SK-MEL-5 (cell line): ENCODE results near the gene PLD1. TPM values are rescaled to one million over a fixed set of nuclear protein-coding genes. Genes with fewer than 3 reads are reported as not detected.

Experiments used
- DNase-seq: peaks from one replicate; pipeline ENCODE4 v3.0.0-alpha.2; 2016; ENCODE audit warnings: low read depth, low spot score
- in situ Hi-C: cut with HindIII; loops from 2 replicates; pipeline ENCODE4 v1.10.0; 2016; ENCODE audit warnings: low sequenced_read_pairs, high pct_unique_total_duplicates, low pct_unique_long_range_greater_than_20kb
- total RNA-seq: library from RNA; depleted of rRNA; stranded (reverse); fragments of >200 nt; shearing (Covaris generic); gene quantifications from 2 replicates; pipeline ENCODE4 v1.2.3, GENCODE V29; 2014

Gene PLD1
- total RNA-seq, 1 experiment from 2014 or later: 87.7 TPM

GRCh38 chr3:171807129-171807675 lies 3.1 kb downstream of the PLD1 start:
- no peak for DNase-seq
- in situ Hi-C loops: no loop called here

GRCh38 chr3:171806200-171807128 lies 3.8 kb downstream of the PLD1 start:
- DNase-seq: no peak
- in situ Hi-C loops: no loop called here

- in situ Hi-C loops: no loop called here
- no peak for DNase-seq
Measured at GRCh38 chr3:171805687-171806086, 4.6 kb downstream of the PLD1 start.

GRCh38 chr3:171804618-171805389 lies 5.5 kb downstream of the PLD1 start:
- in situ Hi-C loops: no loop called here
- no peak for DNase-seq

- no peak for DNase-seq
- in situ Hi-C loops: no loop called here
Measured at GRCh38 chr3:171803044-171803443, 7.2 kb downstream of the PLD1 start.

GRCh38 chr3:171802590-171802956 lies 7.7 kb downstream of the PLD1 start:
- in situ Hi-C loops: no loop called here
- DNase-seq: no peak

GRCh38 chr3:171801738-171802589 lies 8.3 kb downstream of the PLD1 start:
- DNase-seq: no peak
- in situ Hi-C loops: no loop called here

- no peak for DNase-seq
- in situ Hi-C loops: no loop called here
Measured at GRCh38 chr3:171799501-171799900, 10.8 kb downstream of the PLD1 start.

- DNase-seq: no peak
- in situ Hi-C loops: no loop called here
Measured at GRCh38 chr3:171797873-171798272, 12.4 kb downstream of the PLD1 start.

GRCh38 chr3:171797265-171797679 lies 13.0 kb downstream of the PLD1 start:
- peak; percentile 57 for DNase-seq
- in situ Hi-C loops: no loop called here

- in situ Hi-C loops: no loop called here
- no peak for DNase-seq
Measured at GRCh38 chr3:171796625-171797264, 13.5 kb downstream of the PLD1 start.

- in situ Hi-C loops: no loop called here
Measured at GRCh38 chr3:171792531-171792930, 17.8 kb downstream of the PLD1 start.

GRCh38 chr3:171791692-171792076 lies 18.6 kb downstream of the PLD1 start:
- in situ Hi-C loops: no loop called here
- peak; percentile 86 for DNase-seq

More at GRCh38 chr3:171792531-171792930, 17.8 kb downstream of the PLD1 start:
- no peak for DNase-seq

GRCh38 chr3:171790898-171791691 lies 19.2 kb downstream of the PLD1 start:
- no peak for DNase-seq
- in situ Hi-C loops: no loop called here

GRCh38 chr3:171790574-171790897 lies 19.7 kb downstream of the PLD1 start:
- in situ Hi-C loops: no loop called here

GRCh38 chr3:171789759-171790505 lies 20.4 kb downstream of the PLD1 start:
- no peak for DNase-seq
- in situ Hi-C loops: no loop called here

More at GRCh38 chr3:171790574-171790897, 19.7 kb downstream of the PLD1 start:
- DNase-seq: no peak
